K562 treated with DMSO at 1 percent for 24 hours (cell line): ENCODE results near the gene SERPINC1. TPM values are rescaled to one million over a fixed set of nuclear protein-coding genes. Genes with fewer than 3 reads are reported as not detected.

Experiments
- total RNA-seq: library from RNA; unstranded; fragments of 300-600 nt; gene quantifications from 2 replicates; pipeline ENCODE4 v1.2.3, GENCODE V29; 2022; ENCODE audit warnings: low read depth; ENCODE audit not compliant: insufficient read depth

The SERPINC1 gene
- 5.1 and 6.0 TPM in 2 replicates for total RNA-seq

DNA sequence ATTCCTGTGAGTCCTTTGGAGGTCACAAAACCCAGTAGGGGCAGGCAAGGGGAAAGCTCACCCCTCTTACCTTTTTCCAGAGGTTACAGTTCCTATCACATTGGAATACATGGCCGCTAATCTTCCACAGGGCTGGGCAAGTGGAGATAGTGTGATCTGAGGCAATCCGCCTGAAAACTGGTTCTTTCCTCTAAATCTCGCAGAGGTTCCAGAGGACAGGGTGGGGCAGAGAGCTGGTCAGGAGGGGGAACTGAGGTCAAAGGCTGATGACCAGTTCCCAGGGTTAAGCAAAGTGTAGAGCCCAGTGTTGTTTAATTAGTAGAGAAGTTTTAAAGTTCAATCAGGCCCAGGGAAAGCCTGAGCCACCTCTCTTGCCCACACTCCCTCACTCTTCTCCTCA is at the start of gene SERPINC1:
Gene SERPINC1 (minus strand): TSS at position 179 of the 400 bp plus-strand sequence. CDS start 68 bp downstream, at position 111.

DNA sequence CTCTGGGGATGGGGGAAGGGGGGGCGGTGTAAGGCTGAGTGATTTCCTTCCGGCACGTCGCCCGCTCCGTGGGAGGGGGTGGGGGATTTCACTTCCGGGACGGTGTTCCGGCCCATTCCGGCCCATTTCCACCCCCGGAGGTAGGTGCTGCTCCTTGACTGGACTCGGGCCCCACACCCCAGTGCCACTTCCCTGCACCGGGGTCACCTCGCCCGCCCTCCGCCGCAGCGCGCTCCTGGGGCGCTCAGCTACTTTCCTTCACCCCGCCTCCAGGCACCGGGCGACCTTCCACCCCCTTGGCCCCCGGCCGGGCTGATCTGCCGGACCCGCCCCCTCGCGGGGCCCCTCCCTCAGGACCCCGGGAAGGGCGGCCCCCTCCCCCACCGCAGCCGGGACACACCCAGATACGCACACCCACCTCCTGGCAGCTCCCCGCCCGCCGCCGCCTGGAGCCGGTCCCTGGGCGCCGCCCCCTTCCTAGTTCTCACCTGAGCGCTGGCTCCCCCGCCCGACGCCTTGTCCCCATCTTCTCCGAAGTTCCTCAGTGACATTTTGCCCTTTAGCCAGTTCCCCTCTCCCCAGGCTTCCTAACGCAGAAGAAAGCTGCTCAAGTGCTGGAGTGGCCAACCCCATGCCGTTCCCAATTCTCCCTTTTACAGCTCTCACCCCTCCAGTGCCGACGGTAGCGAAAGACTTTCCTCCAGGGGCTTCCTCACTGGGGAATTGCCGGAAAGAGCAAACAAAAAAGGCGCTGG is 48.7 kb downstream of the SERPINC1 start, which contains the start of gene ZBTB37:
Gene ZBTB37 (plus strand): TSS at position 115 of the 755 bp plus-strand sequence. CDS start 1,846 bp downstream, outside the sequence.

DNA sequence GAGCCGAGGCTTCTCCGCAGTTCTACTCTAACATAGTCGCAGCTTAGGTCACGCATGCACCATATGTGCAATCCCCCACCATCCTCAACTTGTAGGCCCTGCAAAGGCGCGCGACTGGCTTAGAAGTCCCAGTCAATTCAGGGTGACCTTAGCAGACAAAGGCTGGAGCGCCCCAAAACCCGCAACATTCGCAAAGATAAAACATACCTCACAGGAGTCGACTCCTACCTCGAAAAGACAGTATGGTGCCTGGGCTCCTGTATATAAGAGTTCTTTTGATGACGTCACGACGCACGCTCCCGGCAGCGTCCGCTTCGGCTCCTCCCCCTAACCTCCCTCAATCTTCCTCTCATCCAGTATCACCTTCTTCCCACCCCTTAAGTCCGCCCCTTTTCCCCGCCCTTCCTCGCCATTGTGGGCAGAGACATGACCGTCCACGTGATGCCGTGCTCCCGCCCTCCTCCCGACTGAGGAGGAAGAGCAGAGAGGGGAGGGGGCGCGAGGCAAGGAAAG is 49.3 kb downstream of the SERPINC1 start, which contains the start of gene GAS5:
Gene GAS5 (minus strand): TSS at position 237 of the 513 bp plus-strand sequence.

Other genes starting within 250 kb of the SERPINC1 start
- gene ANKRD45, start 247.5 kb downstream of the SERPINC1 start, total RNA-seq = not detected in 2 replicates
- 17.9 and 23.7 TPM in 2 replicates for gene KLHL20, start 202.3 kb downstream of the SERPINC1 start, total RNA-seq
- gene DARS2, start 92.7 kb downstream of the SERPINC1 start, total RNA-seq = 26.0 and 28.8 TPM in 2 replicates
- gene CENPL, start 92.4 kb downstream of the SERPINC1 start, total RNA-seq = 14.8 and 21.2 TPM in 2 replicates
- 1,749 and 1,829 TPM in 2 replicates for gene GAS5, start 49.3 kb downstream of the SERPINC1 start, total RNA-seq
- 1.6 and 2.7 TPM in 2 replicates for gene ZBTB37, start 48.9 kb downstream of the SERPINC1 start, total RNA-seq
- 3.9 and 4.1 TPM in 2 replicates for gene RC3H1, start 105.0 kb upstream of the SERPINC1 start, total RNA-seq
- gene RABGAP1L, start 242.2 kb upstream of the SERPINC1 start, total RNA-seq = 14.7 and 18.7 TPM in 2 replicates